GM23338 (cell line): ENCODE measurements around the gene SIRPG.

Experiments
- CREB1 ChIP-seq: fragments of 250-450 bp; sonication (Bioruptor Pico); IDR thresholded peaks from 2 replicates; pipeline ENCODE4 v1.5.0; 2020; ENCODE audit warnings: low read depth, mild to moderate bottlenecking, moderate library complexity
- CTCF ChIP-seq, 2 experiments: fragments of 200-600 bp in 1 of 2; sonication (generic) in 1 of 2; conservative IDR thresholded peaks; 2 replicates each; pipeline versions ENCODE4 v1.5.1 to v1.6.1; 2016 to 2017; ENCODE audit warnings: antibody characterized with exemption in 2 of 2, low read depth in 2 of 2, mild to moderate bottlenecking in 2 of 2, moderate library complexity in 1 of 2
- ETS1 ChIP-seq: IDR thresholded peaks from 2 replicates; pipeline ENCODE4 v1.6.1; 2016; ENCODE audit warnings: antibody characterized with exemption
- EZH2 ChIP-seq: fragments of 200-600 bp; sonication (generic); IDR thresholded peaks from one replicate; pipeline ENCODE4 v1.8.0; 2017; ENCODE audit warnings: antibody characterized with exemption, mild to moderate bottlenecking, low read depth; ENCODE audit not compliant: unreplicated experiment
- EZH2phosphoT487 ChIP-seq: fragments of 200-600 bp; sonication (generic); IDR thresholded peaks from one replicate; pipeline ENCODE4 v1.8.1; 2018; ENCODE audit warnings: antibody characterized with exemption; ENCODE audit not compliant: unreplicated experiment
- JUNB ChIP-seq: IDR thresholded peaks from one replicate; pipeline ENCODE4 v1.6.1; 2016; ENCODE audit warnings: antibody characterized with exemption; ENCODE audit not compliant: unreplicated experiment
- NANOG ChIP-seq: IDR thresholded peaks from 2 replicates; pipeline ENCODE4 v1.6.1; 2016; ENCODE audit warnings: antibody characterized with exemption, borderline replicate concordance
- POLR2AphosphoS5 ChIP-seq: IDR thresholded peaks from 2 replicates; pipeline ENCODE4 v1.6.1; 2016; ENCODE audit warnings: antibody characterized with exemption, low read depth
- REST ChIP-seq: IDR thresholded peaks from one replicate; pipeline ENCODE4 v1.6.1; 2018; ENCODE audit warnings: antibody characterized with exemption; ENCODE audit not compliant: unreplicated experiment
- ZNF331 ChIP-seq: fragments of 250-450 bp; sonication (Bioruptor Pico); IDR thresholded peaks from 2 replicates; pipeline ENCODE4 v1.5.0; 2020; ENCODE audit warnings: low read depth, mild to moderate bottlenecking, moderate library complexity

- no peak for TF ChIP-seq CTCF (conservative IDR thresholded peaks at IDR 0.05; ENCODE audit: low read depth in 2 of 2)
- TF ChIP-seq CREB1 (CRISPR knock-in tag), result no peak
- no peak for TF ChIP-seq EZH2
- TF ChIP-seq POLR2AphosphoS5, result no peak
- no peak for TF ChIP-seq EZH2phosphoT487
- TF ChIP-seq REST, result no peak
- no peak for TF ChIP-seq JUNB
- TF ChIP-seq ETS1, result no peak
- TF ChIP-seq ZNF331, result no peak
- TF ChIP-seq NANOG, result no peak
Observed at GRCh38 chr20:1621316-1621715, 36.3 kb downstream of the SIRPG start.
